HG03565 (cell line): ENCODE data around the gene MYH15.

ENCODE experiments used
- ATAC-seq: cut with Tn5 transposase; IDR thresholded peaks from one replicate; pipeline ENCODE4 v1.9.1; 2021; ENCODE audit warnings: mild to moderate bottlenecking, moderate library complexity; ENCODE audit not compliant: unreplicated experiment

The MYH15 gene

DNA sequence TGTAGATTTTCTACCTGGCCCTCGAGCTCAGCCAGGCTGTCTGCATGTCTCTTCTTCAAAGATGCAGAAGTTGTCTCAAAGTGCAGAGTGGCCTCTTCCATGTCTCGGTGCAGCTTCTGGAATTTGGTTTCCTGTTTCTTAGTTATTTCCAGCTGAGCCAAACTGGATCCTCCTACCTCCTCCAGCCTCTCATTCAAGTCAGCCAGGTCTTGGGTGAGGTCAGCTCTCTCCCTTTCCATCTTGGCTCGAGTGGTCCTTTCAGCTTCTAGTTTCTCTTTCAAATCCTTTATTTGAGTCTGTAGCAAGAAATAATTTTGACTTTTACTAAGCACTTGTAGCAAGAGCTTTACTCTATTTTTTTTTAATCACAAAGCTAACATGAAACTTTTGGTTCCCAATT, 81.8 kb downstream of the MYH15 start:
- no peak for ATAC-seq

- no peak for ATAC-seq
These were observed 89.5 kb downstream of the MYH15 start for GRCh38 chr3:108420926-108421325.

DNA sequence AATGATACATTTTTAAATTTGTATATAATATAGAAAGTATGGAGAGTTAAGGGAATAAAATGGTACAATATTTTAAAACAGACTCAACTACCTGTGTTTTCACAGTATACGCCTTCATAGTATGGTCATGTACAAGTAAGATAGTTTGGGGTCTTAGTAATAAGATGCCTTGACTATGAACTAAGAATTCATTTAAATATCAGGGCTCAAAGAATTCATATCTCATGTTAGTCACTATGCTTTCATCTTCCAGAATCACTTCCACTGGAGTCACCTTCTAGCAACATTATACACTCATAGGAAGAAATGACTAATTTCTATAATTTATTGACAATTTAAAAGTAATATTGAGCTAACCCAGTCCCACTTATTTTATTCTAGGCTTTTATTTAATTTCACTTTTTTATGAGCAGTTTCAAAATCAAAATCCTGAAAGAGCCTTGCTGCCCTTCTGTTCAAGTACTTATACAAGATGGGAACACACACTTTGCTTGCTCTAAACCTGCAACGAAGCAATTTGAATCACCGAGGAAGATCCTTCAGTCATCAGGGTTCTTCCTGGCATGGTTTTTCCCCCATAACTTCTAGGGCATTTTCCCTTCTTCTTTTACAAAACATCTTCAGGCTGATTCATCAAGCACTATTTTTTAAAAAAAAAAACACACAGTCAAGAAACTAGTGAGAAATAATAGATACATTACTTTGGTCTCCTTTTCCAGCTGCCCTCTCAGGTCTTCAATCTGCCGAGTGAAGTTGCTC, 94.1 kb downstream of the MYH15 start:
- no peak for ATAC-seq

GRCh38 chr3:108415661-108416060, 94.7 kb downstream of the MYH15 start:
- ATAC-seq: no peak

GRCh38 chr3:108414007-108414406, 96.4 kb downstream of the MYH15 start:
- no peak for ATAC-seq

GRCh38 chr3:108412121-108412750, 98.2 kb downstream of the MYH15 start:
- ATAC-seq: no peak

- no peak for ATAC-seq
These were observed 99.8 kb downstream of the MYH15 start for GRCh38 chr3:108410531-108410984.

DNA sequence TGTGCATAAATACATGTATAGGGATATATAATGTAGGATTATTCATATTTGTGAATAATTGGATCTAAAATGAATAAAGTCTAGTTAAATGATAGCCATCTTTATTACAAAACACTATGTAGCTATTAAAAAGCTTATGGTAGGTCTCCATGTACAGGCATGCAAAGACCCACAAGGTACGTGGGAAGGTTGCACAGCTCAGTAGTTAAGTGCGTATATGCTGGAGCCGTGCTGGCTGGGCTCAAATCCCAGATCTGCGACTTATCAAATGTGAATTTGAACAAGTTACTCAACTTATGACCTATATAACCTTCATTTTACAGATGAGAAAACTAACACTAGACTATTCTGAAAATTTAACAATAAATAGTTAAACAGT, 100.6 kb downstream of the MYH15 start:
- ATAC-seq: no peak

DNA sequence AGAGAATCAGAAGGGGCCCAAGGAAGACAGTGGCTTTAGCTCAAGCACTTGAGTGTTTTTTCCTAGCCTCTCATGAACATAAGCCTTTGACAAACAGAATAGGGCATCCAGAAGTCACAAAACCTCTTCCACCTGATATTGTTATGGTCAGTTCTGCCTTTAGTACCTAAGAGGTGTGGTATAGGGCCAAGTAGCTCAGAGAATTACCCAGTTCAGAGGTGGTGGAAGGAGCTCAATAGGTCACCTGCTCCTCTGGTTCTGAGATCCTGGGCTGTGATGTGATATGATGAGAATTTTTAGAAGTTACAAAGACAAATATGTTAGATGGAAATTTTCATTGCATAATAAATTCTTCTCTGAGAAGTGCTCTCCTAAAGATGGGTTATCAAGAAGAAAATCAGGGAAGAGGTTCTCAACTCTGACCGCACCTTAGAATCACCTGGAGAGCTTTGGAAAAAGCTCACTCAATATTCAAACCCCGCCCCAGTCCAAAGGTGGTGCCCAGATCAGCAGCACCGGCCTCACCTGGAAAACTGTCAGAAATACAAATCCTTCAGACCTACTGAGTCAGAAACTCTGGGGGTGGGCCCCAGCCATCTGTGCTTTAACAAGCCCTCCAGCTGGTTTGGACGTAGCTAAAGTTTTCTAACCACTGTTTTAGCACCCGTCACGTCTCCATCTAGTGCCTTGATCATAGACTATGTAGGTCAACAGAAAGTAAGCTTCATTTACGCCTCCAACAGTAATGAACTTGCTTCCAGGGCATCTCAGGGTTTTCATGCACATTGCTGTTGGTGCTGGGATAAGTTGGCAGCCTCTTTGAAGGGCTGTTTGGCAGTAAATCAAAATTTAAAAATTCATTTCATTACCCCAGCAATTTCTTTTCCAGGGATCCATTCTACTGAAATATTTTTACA, 101.3 kb downstream of the MYH15 start:
- ATAC-seq: no peak

DNA sequence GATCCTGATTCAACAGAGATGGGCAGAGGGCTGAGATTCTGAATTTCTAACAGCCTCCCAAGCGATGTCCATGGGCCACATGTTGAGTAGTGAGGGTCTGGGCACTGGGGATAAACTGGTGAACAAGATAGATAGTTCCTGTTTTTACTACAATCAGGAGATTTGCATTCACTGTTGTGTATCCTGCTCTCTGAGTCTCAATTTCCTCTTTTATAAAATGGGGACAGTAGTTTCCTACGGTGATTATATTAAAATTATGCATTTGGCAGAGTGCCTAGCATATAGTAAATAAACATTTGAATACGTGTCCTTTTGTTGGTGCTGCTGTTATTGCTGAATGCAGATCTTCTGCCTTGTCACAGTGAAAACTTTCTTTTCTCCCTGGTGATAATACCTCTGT, 102.5 kb downstream of the MYH15 start:
- no peak for ATAC-seq

DNA sequence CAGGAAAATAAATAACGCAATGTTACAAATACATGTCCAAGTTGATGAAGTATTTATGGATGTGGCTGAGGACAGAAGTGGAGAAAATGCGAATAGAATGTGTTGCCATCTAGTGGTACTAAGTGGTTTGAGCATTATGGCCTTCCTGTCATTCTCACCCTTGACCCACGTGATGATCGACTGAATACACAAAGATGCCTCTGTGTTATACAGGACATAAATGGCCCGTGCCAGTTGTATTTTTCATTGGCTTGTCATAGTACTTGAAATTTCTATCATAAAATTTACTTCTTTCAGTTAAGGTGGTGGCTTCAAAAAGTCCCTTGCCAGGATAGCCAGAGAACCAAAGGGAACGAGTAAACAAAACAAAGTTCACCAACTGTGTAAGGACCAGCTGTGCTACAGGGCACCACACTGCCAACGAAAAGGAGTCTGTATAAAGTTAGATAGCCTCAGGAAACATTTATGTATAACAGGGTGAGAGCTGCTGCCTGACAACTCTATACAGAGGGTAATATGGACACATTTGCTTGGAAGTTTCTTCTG, 103.7 kb downstream of the MYH15 start:
- ATAC-seq: peak; percentile 97

GRCh38 chr3:108406063-108406660, 104.2 kb downstream of the MYH15 start:
- ATAC-seq: peak; percentile 3

DNA sequence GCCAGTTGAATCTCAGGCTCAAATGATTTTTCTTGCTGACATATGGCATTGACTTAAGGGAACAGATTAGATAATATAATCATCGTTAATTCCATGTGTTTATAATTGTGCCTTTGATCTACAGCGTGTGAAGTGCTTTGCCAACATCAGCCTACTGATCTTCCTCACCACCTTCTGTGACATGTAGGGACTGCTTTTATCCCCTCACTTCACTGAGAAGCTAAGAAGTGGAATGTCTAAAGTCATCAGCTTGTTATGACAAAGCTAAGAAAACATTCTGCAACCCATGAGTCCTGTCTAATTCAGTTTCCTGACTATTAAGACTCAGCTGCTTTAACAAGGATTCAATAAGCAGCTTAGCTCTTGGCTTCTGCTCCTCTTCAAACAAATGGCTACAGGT, 106.0 kb downstream of the MYH15 start:
- no peak for ATAC-seq

- ATAC-seq: no peak
These were observed 106.6 kb downstream of the MYH15 start for GRCh38 chr3:108403686-108404345.

GRCh38 chr3:108403198-108403597, 107.2 kb downstream of the MYH15 start:
- ATAC-seq: no peak

- ATAC-seq: no peak
These were observed 108.6 kb downstream of the MYH15 start for GRCh38 chr3:108401836-108402235.

DNA sequence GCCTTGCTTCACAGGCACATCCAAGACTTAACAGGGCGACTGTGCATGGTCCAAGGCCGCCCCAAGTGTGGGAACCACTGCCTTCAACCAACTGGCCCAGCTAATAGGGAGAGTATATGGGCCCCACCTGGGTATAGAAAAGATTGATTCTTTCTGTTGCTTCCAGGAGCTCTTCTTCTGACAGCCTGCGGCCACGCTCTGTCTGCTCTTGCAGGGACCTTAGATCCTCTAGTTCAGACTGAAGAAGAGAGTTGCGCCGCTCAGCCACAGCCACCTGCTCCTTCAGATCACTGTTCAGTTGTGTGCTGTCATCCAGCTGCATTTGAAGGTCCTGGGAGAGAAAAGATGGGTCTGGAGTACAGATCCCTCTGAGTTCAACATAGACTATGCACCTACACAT, 111.9 kb downstream of the MYH15 start:
- ATAC-seq: no peak

- ATAC-seq: no peak
These were observed 114.1 kb downstream of the MYH15 start for GRCh38 chr3:108396336-108396735.

DNA sequence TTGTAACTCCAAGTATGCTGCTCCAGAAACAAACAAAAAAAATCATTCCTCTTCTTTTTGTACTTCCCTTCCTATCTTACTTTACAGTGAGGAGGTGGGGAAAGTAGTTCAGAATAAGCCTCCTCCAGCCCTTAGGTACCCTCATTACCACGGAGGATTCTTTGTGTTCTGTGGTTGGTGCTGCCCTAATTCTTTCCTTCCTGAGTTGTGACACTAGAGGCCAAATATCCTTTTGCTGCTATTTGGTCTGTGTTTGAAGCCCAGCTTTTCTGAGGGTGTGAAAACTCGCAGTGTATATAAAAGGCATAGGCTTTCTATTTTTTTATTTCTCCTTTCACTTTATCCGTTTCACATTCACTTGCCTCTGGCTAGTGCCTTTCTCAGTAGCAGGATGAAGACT, 115.8 kb downstream of the MYH15 start:
- no peak for ATAC-seq

GRCh38 chr3:108394016-108394415, 116.4 kb downstream of the MYH15 start:
- no peak for ATAC-seq
